NB4 (cell line): Measurements from ENCODE around the gene CFAP97D2.
"Not testable (repeated sequence)": the region's sequence is repeated elsewhere in the genome, so short reads cannot be mapped to it uniquely, and the experiment has no call there.

Experiments used
- POLR2A ChIP-seq: IDR thresholded peaks from 2 replicates; pipeline ENCODE4 v1.6.1; 2011; ENCODE audit warnings: mild to moderate bottlenecking; ENCODE audit not compliant: insufficient read length; ENCODE audit errors: extremely low read depth
- TF ChIP-seq, protein P1 (sequence below): IDR thresholded peaks from one replicate; pipeline ENCODE4 v1.5.1; 2012; ENCODE audit warnings: low read depth, low read length

DNA sequence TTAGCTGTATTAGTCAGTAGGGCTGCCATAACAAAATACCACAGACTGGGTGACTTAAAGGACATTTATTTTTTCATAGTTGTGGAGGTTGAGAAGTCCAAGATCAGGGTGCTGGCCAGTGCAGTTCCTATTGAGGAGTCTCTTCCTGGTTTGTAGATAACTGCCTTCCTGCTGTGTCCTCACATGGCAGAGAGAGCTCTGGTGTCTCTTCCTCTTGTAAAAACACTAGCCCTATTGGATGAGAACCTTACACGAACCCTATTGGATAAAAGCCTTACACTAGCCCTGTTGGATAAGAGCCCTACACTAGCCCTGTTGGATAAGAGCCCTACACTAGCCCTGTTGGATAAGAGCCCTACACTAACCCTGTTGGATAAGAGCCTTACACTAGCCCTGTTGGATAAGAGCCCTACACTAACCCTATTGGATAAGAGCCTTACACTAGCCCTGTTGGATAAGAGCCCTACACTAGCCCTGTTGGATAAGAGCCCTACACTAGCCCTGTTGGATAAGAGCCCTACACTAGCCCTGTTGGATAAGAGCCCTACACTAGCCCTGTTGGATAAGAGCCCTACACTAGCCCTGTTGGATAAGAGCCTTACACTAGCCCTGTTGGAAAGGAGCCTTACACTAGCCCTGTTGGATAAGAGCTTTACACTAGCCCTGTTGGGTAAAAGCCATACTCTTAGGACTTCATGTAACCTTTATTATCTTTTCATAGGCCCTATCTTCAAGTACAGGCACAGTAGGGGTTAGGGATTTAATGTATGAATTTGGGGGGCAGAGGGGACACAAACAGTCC is 72.8 kb downstream of the CFAP97D2 start:
- TF ChIP-seq POLR2A: not testable (repeated sequence)
- TF ChIP-seq, protein P1, sequence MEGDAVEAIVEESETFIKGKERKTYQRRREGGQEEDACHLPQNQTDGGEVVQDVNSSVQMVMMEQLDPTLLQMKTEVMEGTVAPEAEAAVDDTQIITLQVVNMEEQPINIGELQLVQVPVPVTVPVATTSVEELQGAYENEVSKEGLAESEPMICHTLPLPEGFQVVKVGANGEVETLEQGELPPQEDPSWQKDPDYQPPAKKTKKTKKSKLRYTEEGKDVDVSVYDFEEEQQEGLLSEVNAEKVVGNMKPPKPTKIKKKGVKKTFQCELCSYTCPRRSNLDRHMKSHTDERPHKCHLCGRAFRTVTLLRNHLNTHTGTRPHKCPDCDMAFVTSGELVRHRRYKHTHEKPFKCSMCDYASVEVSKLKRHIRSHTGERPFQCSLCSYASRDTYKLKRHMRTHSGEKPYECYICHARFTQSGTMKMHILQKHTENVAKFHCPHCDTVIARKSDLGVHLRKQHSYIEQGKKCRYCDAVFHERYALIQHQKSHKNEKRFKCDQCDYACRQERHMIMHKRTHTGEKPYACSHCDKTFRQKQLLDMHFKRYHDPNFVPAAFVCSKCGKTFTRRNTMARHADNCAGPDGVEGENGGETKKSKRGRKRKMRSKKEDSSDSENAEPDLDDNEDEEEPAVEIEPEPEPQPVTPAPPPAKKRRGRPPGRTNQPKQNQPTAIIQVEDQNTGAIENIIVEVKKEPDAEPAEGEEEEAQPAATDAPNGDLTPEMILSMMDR: not testable (repeated sequence)
